Measurements from ENCODE around the gene ADM5.

DNA sequence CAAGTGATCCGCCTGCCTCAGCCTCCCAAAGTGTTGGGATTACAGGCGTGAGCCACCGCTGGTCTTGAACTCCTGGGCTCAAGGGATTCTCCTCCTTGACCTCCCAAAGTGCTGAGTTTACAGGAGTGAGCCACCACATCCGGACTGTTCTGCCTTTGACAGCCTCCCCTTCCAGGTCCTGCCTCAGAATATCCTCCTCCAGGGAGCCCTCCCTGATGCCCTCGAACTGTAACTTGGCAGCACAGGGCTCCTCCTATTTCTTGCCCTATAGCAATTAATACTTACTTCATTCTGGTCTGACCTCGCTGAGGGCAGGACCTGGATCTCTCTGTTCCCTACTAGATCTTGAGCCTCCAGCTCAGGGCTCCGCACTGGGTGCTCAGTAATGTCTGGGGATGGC lies 7.5 kb downstream of the ADM5 start:
- TF ChIP-seq POLR2A (IDR thresholded peaks at IDR 0.05; ENCODE audit: low read length) (no peak), CTCF (IDR thresholded peaks at IDR 0.05) (no peak), EP300 (IDR thresholded peaks at IDR 0.05) (no peak), ZC3H11A (IDR thresholded peaks at IDR 0.05) (no peak)
- TF ChIP-seq, protein P1, sequence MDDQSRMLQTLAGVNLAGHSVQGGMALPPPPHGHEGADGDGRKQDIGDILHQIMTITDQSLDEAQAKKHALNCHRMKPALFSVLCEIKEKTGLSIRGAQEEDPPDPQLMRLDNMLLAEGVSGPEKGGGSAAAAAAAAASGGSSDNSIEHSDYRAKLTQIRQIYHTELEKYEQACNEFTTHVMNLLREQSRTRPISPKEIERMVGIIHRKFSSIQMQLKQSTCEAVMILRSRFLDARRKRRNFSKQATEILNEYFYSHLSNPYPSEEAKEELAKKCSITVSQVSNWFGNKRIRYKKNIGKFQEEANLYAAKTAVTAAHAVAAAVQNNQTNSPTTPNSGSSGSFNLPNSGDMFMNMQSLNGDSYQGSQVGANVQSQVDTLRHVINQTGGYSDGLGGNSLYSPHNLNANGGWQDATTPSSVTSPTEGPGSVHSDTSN (IDR thresholded peaks at IDR 0.05) = no peak
